ENCODE measurements around the gene BCKDHA. TPM values are rescaled to one million over a fixed set of nuclear protein-coding genes. Genes with fewer than 3 reads are reported as not detected.
"Not testable (repeated sequence)": the region's sequence is repeated elsewhere in the genome, so short reads cannot be mapped to it uniquely, and the experiment has no call there.

BCKDHA gene
- total RNA-seq, 1 donor from 2014 or later: 51.0 TPM

- intact Hi-C loops (cut with micrococcal nuclease): no loop called here
- no peak for DNase-seq
- Histone ChIP-seq H3K9me3 (replicated peaks) (no peaks in the 10 kb centered on the region), H3K4me3 (no peak overlapping the region), H3K36me3 (peaks cover 5% of the 10 kb centered on the region), H3K4me1 (peaks cover 93% of the 10 kb centered on the region), H3K27ac (replicated peaks) (peak overlapping the region; percentile 87), H3K27me3 (ENCODE audit: low read depth) (no peaks in the 10 kb centered on the region)
- TF ChIP-seq CTCF (IDR thresholded peaks at IDR 0.05; ENCODE audit: borderline replicate concordance): no peak
Measured at GRCh38 chr19:41402010-41402409, 4.4 kb downstream of the BCKDHA start.

- TF ChIP-seq CTCF (IDR thresholded peaks at IDR 0.05; ENCODE audit: borderline replicate concordance): no peak
- peak overlapping the region; percentile 87 for H3K27ac ChIP-seq (replicated peaks)
Measured at GRCh38 chr19:41403181-41403970, 5.8 kb downstream of the BCKDHA start.

GRCh38 chr19:41405776-41406175 lies 8.2 kb downstream of the BCKDHA start:
- Histone ChIP-seq H3K4me1 (peaks cover 98% of the 10 kb centered on the region), H3K4me3 (no peak overlapping the region), H3K36me3 (no peaks in the 10 kb centered on the region), H3K27me3 (ENCODE audit: low read depth) (no peaks in the 10 kb centered on the region), H3K9me3 (replicated peaks) (no peaks in the 10 kb centered on the region), H3K27ac (replicated peaks) (peak overlapping the region; percentile 87)
- DNase-seq: peak; percentile 26
- TF ChIP-seq CTCF (IDR thresholded peaks at IDR 0.05; ENCODE audit: borderline replicate concordance): no peak
- intact Hi-C loops (cut with micrococcal nuclease): no loop called here

More at GRCh38 chr19:41403181-41403970, 5.8 kb downstream of the BCKDHA start:
- Histone ChIP-seq H3K27me3 (ENCODE audit: low read depth) (no peaks in the 10 kb centered on the region), H3K36me3 (peaks cover 5% of the 10 kb centered on the region), H3K4me3 (no peak overlapping the region), H3K9me3 (replicated peaks) (no peaks in the 10 kb centered on the region), H3K4me1 (peaks cover 98% of the 10 kb centered on the region)
- intact Hi-C loops (cut with micrococcal nuclease): no loop called here
- DNase-seq: no peak

- TF ChIP-seq CTCF (IDR thresholded peaks at IDR 0.05; ENCODE audit: borderline replicate concordance): no peak
- Histone ChIP-seq H3K36me3 (no peaks in the 10 kb centered on the region), H3K27ac (replicated peaks) (peak overlapping the region; percentile 87), H3K4me3 (no peak overlapping the region), H3K27me3 (ENCODE audit: low read depth) (no peaks in the 10 kb centered on the region), H3K9me3 (replicated peaks) (no peaks in the 10 kb centered on the region), H3K4me1 (peaks cover 98% of the 10 kb centered on the region)
- intact Hi-C loops (cut with micrococcal nuclease): no loop called here
- DNase-seq: no peak
Measured at GRCh38 chr19:41407271-41407670, 9.7 kb downstream of the BCKDHA start.

GRCh38 chr19:41408256-41408655 lies 10.6 kb downstream of the BCKDHA start:
- peak; percentile 17 for TF ChIP-seq CTCF (IDR thresholded peaks at IDR 0.05; ENCODE audit: borderline replicate concordance)
- Histone ChIP-seq H3K9me3 (replicated peaks) (no peaks in the 10 kb centered on the region), H3K36me3 (peaks cover 9% of the 10 kb centered on the region), H3K27ac (replicated peaks) (peak overlapping the region; percentile 87), H3K4me1 (peaks cover 97% of the 10 kb centered on the region), H3K27me3 (ENCODE audit: low read depth) (no peaks in the 10 kb centered on the region), H3K4me3 (no peak overlapping the region)
- intact Hi-C loops (cut with micrococcal nuclease): no loop called here
- DNase-seq: no peak

- DNase-seq; H3K9me3 ChIP-seq (replicated peaks); H3K4me3 ChIP-seq; intact Hi-C loops (cut with micrococcal nuclease); H3K27me3 ChIP-seq (ENCODE audit: low read depth): not testable (repeated sequence)
- peaks cover 15% of the 10 kb centered on the region for H3K36me3 ChIP-seq
- peak overlapping the region; percentile 87 for H3K27ac ChIP-seq (replicated peaks)
- H3K4me1 ChIP-seq: peaks cover 91% of the 10 kb centered on the region
Measured at GRCh38 chr19:41408846-41409245, 11.2 kb downstream of the BCKDHA start.
